ENCODE results near the gene METTL9. TPM values are rescaled to one million over a fixed set of nuclear protein-coding genes. Genes with fewer than 3 reads are reported as not detected.

METTL9 gene
- total and polyA plus RNA-seq, 2 of the 4 experiments (the other 2 are of a cell fraction): 54.8 to 95.5 TPM

GRCh38 chr16:21626659-21627277 lies 27.4 kb downstream of the METTL9 start:
- H3K56ac ChIP-seq (ENCODE audit: extremely low read depth, insufficient read depth, low read length): no peak overlapping the region
- H3K9ac ChIP-seq (ENCODE audit: low read depth, low read length): no peak overlapping the region
- H4K8ac ChIP-seq (ENCODE audit: low read depth in 2 of 2, low read length in 2 of 2): peak overlapping the region in 1 of 2 experiments; percentile 59; a peak in 2 of 4 replicates
- H3K27ac ChIP-seq (ENCODE audit: insufficient read depth, low read length): peak overlapping the region; percentile 2; the same call in 1 of the 2 replicates
- H3K27me3 ChIP-seq (ENCODE audit: control insufficient read depth, insufficient read depth, low read length): no peaks in the 10 kb centered on the region
- POLR2A ChIA-PET (ENCODE audit: unreplicated experiment): no interaction called here
- intact Hi-C loops (cut with micrococcal nuclease): no loop called here
- H3K18ac ChIP-seq (ENCODE audit: low read depth, low read length): peak overlapping the region; percentile 10; the same call in 1 of the 2 replicates
- H2BK20ac ChIP-seq (ENCODE audit: low read depth, low read length): no peak overlapping the region
- no peak overlapping the region for H3K4me3 ChIP-seq (ENCODE audit: insufficient read depth, low read depth, low read length)
- H3K23ac ChIP-seq (ENCODE audit: low read depth, low read length): peak overlapping the region; percentile 15; the same call in 1 of the 2 replicates
- H3K4ac ChIP-seq (ENCODE audit: low read depth, low read length): peak overlapping the region; percentile 1; the same call in 1 of the 2 replicates
- H2AK9ac ChIP-seq (replicated peaks; ENCODE audit: low read depth, low read length, poor library complexity): no peak overlapping the region
- TF ChIP-seq MAFK (IDR thresholded peaks at IDR 0.05; ENCODE audit: low read depth, low read length): no peak
- no peak for TF ChIP-seq RFX5 (IDR thresholded peaks at IDR 0.05; ENCODE audit: low read depth, low read length)
- TF ChIP-seq FOS (IDR thresholded peaks at IDR 0.05; ENCODE audit: low read depth, low read length): peak; percentile 17; the same call in 1 of the 2 replicates
- no peak for TF ChIP-seq CTCF (conservative IDR thresholded peaks at IDR 0.05; ENCODE audit: low read depth, low read length)
- TF ChIP-seq CEBPB (IDR thresholded peaks at IDR 0.05; ENCODE audit: low read depth, low read length): peak; percentile 93
- TF ChIP-seq, protein P1, sequence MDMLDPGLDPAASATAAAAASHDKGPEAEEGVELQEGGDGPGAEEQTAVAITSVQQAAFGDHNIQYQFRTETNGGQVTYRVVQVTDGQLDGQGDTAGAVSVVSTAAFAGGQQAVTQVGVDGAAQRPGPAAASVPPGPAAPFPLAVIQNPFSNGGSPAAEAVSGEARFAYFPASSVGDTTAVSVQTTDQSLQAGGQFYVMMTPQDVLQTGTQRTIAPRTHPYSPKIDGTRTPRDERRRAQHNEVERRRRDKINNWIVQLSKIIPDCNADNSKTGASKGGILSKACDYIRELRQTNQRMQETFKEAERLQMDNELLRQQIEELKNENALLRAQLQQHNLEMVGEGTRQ (IDR thresholded peaks at IDR 0.05; ENCODE audit: low read depth, low read length): peak; percentile 49; the same call in 1 of the 2 replicates
- TF ChIP-seq RAD21 (IDR thresholded peaks at IDR 0.05; ENCODE audit: low read length): no peak
- no peak for TF ChIP-seq BHLHE40 (IDR thresholded peaks at IDR 0.05; ENCODE audit: low read depth, low read length)
- TF ChIP-seq, protein P2, sequence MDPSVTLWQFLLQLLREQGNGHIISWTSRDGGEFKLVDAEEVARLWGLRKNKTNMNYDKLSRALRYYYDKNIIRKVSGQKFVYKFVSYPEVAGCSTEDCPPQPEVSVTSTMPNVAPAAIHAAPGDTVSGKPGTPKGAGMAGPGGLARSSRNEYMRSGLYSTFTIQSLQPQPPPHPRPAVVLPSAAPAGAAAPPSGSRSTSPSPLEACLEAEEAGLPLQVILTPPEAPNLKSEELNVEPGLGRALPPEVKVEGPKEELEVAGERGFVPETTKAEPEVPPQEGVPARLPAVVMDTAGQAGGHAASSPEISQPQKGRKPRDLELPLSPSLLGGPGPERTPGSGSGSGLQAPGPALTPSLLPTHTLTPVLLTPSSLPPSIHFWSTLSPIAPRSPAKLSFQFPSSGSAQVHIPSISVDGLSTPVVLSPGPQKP (IDR thresholded peaks at IDR 0.05; ENCODE audit: borderline replicate concordance, low read depth, low read length): no peak
- no peak for TF ChIP-seq MXI1 (IDR thresholded peaks at IDR 0.05; ENCODE audit: borderline replicate concordance, low read depth, low read length)
- peak; percentile 27; the same call in 1 of the 2 replicates for TF ChIP-seq NFE2L2 (IDR thresholded peaks at IDR 0.05; ENCODE audit: low read depth, low read length)
- TF ChIP-seq SMC3 (IDR thresholded peaks at IDR 0.05; ENCODE audit: low read depth, low read length): no peak
- H3K36me3 ChIP-seq (ENCODE audit: control insufficient read depth, insufficient read depth, low read length): peaks cover 11% of the 10 kb centered on the region
- H3K14ac ChIP-seq (replicated peaks; ENCODE audit: low read depth, low read length): no peak overlapping the region; the same call in 1 of the 2 replicates
- H3K4me1 ChIP-seq (ENCODE audit: control insufficient read depth, insufficient read depth, low read length): peaks cover 4% of the 10 kb centered on the region; the same call in 1 of the 2 replicates
- H3K4me2 ChIP-seq (ENCODE audit: low read depth, low read length): peak overlapping the region; percentile 64
- no peaks in the 10 kb centered on the region for H4K20me1 ChIP-seq (ENCODE audit: insufficient read depth, low read length)
- no peak overlapping the region for H2BK15ac ChIP-seq (ENCODE audit: low read depth, low read length)
- no CpG with 5 or more reads among the region's 6 CpGs for WGBS, 2 experiments (ENCODE audit: extremely low coverage in 2 of 2, insufficient read length in 1 of 2)
- no peak overlapping the region for H2AFZ ChIP-seq (replicated peaks; ENCODE audit: low read length, poor library complexity)
- H4K5ac ChIP-seq (ENCODE audit: low read depth, low read length): no peak overlapping the region; the same call in 1 of the 2 replicates
- no TSS peak for BruUV-seq (replicated peaks)
- H2BK120ac ChIP-seq (ENCODE audit: low read depth, low read length): no peak overlapping the region; the same call in 1 of the 2 replicates
- ATAC-seq (ENCODE audit: low read depth) (peak; percentile 88), DNase-seq (peak; percentile 88)
- H3K79me1 ChIP-seq (ENCODE audit: low read depth in 1 of 2, low read length in 2 of 2): peaks cover 17 to 43% of the 10 kb centered on the region in 2 experiments
- peak overlapping the region; percentile 68 for H2BK5ac ChIP-seq (ENCODE audit: low read depth, low read length, poor library complexity, severe bottlenecking)
- in situ Hi-C loops (cut with MboI; ENCODE audit: low sequenced_read_pairs): no loop called here
- H3K9me3 ChIP-seq (ENCODE audit: control insufficient read depth, insufficient read depth, low read length): no peaks in the 10 kb centered on the region
- no peaks in the 10 kb centered on the region for H3K9me1 ChIP-seq (ENCODE audit: insufficient read depth, low read length)
- dilution Hi-C loops (cut with HindIII; ENCODE audit: low sequenced_read_pairs, unreplicated experiment): no loop called here
- no peak overlapping the region for H4K91ac ChIP-seq (ENCODE audit: insufficient read depth, low read depth, low read length)
- CTCF ChIA-PET: interaction anchor here (0.6 to 0.7 kb wide), 3 partner anchors 12 to 46 kb away, joined by 3 read pairs; no protein-coding TSS in a partner anchor
- no peak overlapping the region for H2AK5ac ChIP-seq (ENCODE audit: low read depth, low read length)
